NCI-H1417 (cell line): Measurements from ENCODE around the gene SLITRK5.

Experiments used
- DNase-seq, 3 experiments: peaks; one replicate each; lab custom pipeline; 2025; lab: John Stamatoyannopoulos, UW

The SLITRK5 gene

DNA sequence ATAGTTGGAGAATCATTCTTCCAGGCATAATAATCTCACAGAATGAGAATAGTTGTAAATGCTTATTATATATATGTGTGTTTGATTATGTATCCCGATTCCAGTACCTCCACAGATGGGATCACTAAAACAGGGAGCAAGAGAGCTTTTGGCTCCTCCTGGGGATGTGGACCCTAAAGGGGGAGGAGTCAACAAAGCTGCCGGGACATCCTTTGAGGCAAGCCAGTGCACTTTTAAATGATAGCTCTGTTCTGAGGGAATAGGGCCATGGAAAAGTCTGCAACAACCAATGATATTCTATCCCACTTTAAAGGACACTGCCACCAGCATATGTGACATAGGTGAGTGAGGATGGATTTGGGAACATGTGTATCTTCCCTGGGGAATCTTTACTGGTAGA lies 40.8 kb downstream of the SLITRK5 start:
- no peak for DNase-seq
